Liver (tissue), 9 donors: ENCODE results near the gene KCNJ15. TPM values are rescaled to one million over a fixed set of nuclear protein-coding genes. Genes with fewer than 3 reads are reported as not detected.

Experiments
- DNase-seq: peaks from one replicate; pipeline ENCODE4 v3.0.0-alpha.2; 2017; ENCODE audit warnings: low spot score
- H3K27ac ChIP-seq, 2 donors: one replicate each; pipeline ENCODE4 v1.7.0; 2013; ENCODE audit warnings: inconsistent platforms in 2 of 2, low read length in 2 of 2, control low read depth in 1 of 2, low read depth in 1 of 2, mild to moderate bottlenecking in 1 of 2
- H3K27me3 ChIP-seq, 4 donors: one replicate each; pipeline versions ENCODE4 v1.6.1 to v1.7.0; 2013; ENCODE audit warnings: low read length in 3 of 4, inconsistent platforms in 1 of 4, mild to moderate bottlenecking in 1 of 4, moderate library complexity in 1 of 4; ENCODE audit not compliant: control insufficient read depth in 4 of 4, insufficient read depth in 4 of 4
- H3K36me3 ChIP-seq, 4 donors: one replicate each; pipeline versions ENCODE4 v1.6.1 to v1.7.0; 2013; ENCODE audit warnings: low read length in 3 of 4, mild to moderate bottlenecking in 3 of 4, low read depth in 1 of 4, moderate library complexity in 1 of 4; ENCODE audit not compliant: control insufficient read depth in 4 of 4, insufficient read depth in 3 of 4
- H3K4me1 ChIP-seq, 4 donors: one replicate each; pipeline versions ENCODE4 v1.6.1 to v1.7.0; 2013; ENCODE audit warnings: low read length in 3 of 4, mild to moderate bottlenecking in 3 of 4, moderate library complexity in 1 of 4; ENCODE audit not compliant: control insufficient read depth in 4 of 4, insufficient read depth in 4 of 4
- H3K4me3 ChIP-seq, 3 donors: one replicate each; pipeline versions ENCODE4 v1.6.1 to v1.7.0; 2013; ENCODE audit warnings: low read length in 3 of 3, control low read depth in 1 of 3, low read depth in 1 of 3, mild to moderate bottlenecking in 1 of 3
- H3K9ac ChIP-seq, 2 donors: one replicate each; pipeline ENCODE4 v1.7.0; 2013; ENCODE audit warnings: low read length in 2 of 2, mild to moderate bottlenecking in 2 of 2, moderate library complexity in 2 of 2, control low read depth in 1 of 2, low read depth in 1 of 2
- H3K9me3 ChIP-seq, 4 donors: one replicate each; pipeline versions ENCODE4 v1.6.1 to v1.7.0; 2013; ENCODE audit warnings: low read length in 3 of 4; ENCODE audit not compliant: control insufficient read depth in 4 of 4
- EGR1 ChIP-seq, 2 donors: IDR thresholded peaks; 2 replicates each; pipeline ENCODE4 v1.6.1; 2016 to 2018; ENCODE audit warnings: antibody characterized with exemption in 2 of 2, low read depth in 2 of 2
- FOXA1 ChIP-seq: IDR thresholded peaks from 2 replicates; pipeline ENCODE4 v1.6.1; 2016; ENCODE audit warnings: antibody characterized with exemption
- FOXA2 ChIP-seq: IDR thresholded peaks from 2 replicates; pipeline ENCODE4 v1.6.1; 2016; ENCODE audit warnings: antibody characterized with exemption
- GABPA ChIP-seq, 2 donors: IDR thresholded peaks in 1 of 2; conservative IDR thresholded peaks in 1 of 2; 2 replicates each; pipeline ENCODE4 v1.6.1; 2016; ENCODE audit warnings: antibody characterized with exemption in 2 of 2, mild to moderate bottlenecking in 1 of 2, moderate library complexity in 1 of 2
- HNF4A ChIP-seq, 2 donors: conservative IDR thresholded peaks; 2 replicates each; pipeline ENCODE4 v1.6.1; 2016; ENCODE audit warnings: antibody characterized with exemption in 2 of 2, mild to moderate bottlenecking in 2 of 2
- HNF4G ChIP-seq: IDR thresholded peaks from 2 replicates; pipeline ENCODE4 v1.6.1; 2016; ENCODE audit warnings: antibody characterized with exemption
- JUND ChIP-seq, 2 donors: IDR thresholded peaks; 2 replicates each; pipeline ENCODE4 v1.6.1; 2016; ENCODE audit warnings: antibody characterized with exemption in 2 of 2
- NR2F2 ChIP-seq: IDR thresholded peaks from 2 replicates; pipeline ENCODE4 v1.6.1; 2016; ENCODE audit warnings: antibody characterized with exemption
- RAD21 ChIP-seq, 2 donors: IDR thresholded peaks; 2 replicates each; pipeline ENCODE4 v1.6.1; 2016; ENCODE audit warnings: antibody characterized with exemption in 2 of 2, mild to moderate bottlenecking in 2 of 2
- RXRA ChIP-seq, 2 donors: IDR thresholded peaks; 2 replicates each; pipeline ENCODE4 v1.6.1; 2017 to 2018; ENCODE audit warnings: antibody characterized with exemption in 2 of 2, mild to moderate bottlenecking in 1 of 2
- SP1 ChIP-seq: IDR thresholded peaks from 2 replicates; pipeline ENCODE4 v1.6.1; 2018; ENCODE audit warnings: antibody characterized with exemption, mild to moderate bottlenecking
- TAF1 ChIP-seq: conservative IDR thresholded peaks from 2 replicates; pipeline ENCODE4 v1.6.1; 2016; ENCODE audit warnings: antibody characterized with exemption, mild to moderate bottlenecking
- YY1 ChIP-seq: IDR thresholded peaks from 2 replicates; pipeline ENCODE4 v1.6.1; 2016; ENCODE audit warnings: antibody characterized with exemption, mild to moderate bottlenecking
- WGBS: extraction: QIAGEN DNeasy Blood & Tissue Kit; methylation state at CpG from one replicate; pipeline ENCODE4 v1.1.7; 2013; 5-methylcytosine and 5-hydroxymethylcytosine counted together
- polyA plus RNA-seq, 2 donors: library from polyadenylated mRNA; stranded (reverse) in 1 of 2; unstranded in 1 of 2; fragments of 200-250 nt in 1 of 2; fragments of >200 nt in 1 of 2; fragmentation: Nextera tagmentation in 1 of 2; extraction: Ambion mirVana in 1 of 2; gene quantifications; one replicate each; pipeline versions ENCODE4 v1.2.1 to v1.2.3, GENCODE V29; 2013 to 2015
- total RNA-seq, 2 donors: library from RNA; depleted of rRNA; stranded (reverse); fragments of >200 nt; gene quantifications; one replicate each; pipeline ENCODE4 v1.2.3, GENCODE V29; 2014
- TF ChIP-seq, protein P1 (sequence below): IDR thresholded peaks from 2 replicates; pipeline ENCODE4 v1.6.1; 2016; ENCODE audit warnings: antibody characterized with exemption, mild to moderate bottlenecking
- TF ChIP-seq, protein P2 (sequence below): IDR thresholded peaks from 2 replicates; pipeline ENCODE4 v1.6.1; 2016; ENCODE audit warnings: antibody characterized with exemption
- TF ChIP-seq, protein P3 (sequence below): IDR thresholded peaks from 2 replicates; pipeline ENCODE4 v1.6.1; 2016; ENCODE audit warnings: antibody characterized with exemption
- TF ChIP-seq, protein P4 (sequence below): fragments of 150-350 bp; IDR thresholded peaks from 2 replicates; pipeline ENCODE4 v1.5.1; 2017; ENCODE audit warnings: improper control_type of control experiment, low read depth, low read length; ENCODE audit not compliant: missing input control
- TF ChIP-seq, protein P5 (sequence below): IDR thresholded peaks from 2 replicates; pipeline ENCODE4 v1.6.1; 2016; ENCODE audit warnings: antibody characterized with exemption
- donor health status: healthy.
- donor health status: healthy.
- donor health status: healthy.
- donor health status: healthy.
- donor health status: healthy.

The KCNJ15 gene
- total and polyA plus RNA-seq, 4 donors: 0.61 to 4.8 (median 2.2) TPM

DNA sequence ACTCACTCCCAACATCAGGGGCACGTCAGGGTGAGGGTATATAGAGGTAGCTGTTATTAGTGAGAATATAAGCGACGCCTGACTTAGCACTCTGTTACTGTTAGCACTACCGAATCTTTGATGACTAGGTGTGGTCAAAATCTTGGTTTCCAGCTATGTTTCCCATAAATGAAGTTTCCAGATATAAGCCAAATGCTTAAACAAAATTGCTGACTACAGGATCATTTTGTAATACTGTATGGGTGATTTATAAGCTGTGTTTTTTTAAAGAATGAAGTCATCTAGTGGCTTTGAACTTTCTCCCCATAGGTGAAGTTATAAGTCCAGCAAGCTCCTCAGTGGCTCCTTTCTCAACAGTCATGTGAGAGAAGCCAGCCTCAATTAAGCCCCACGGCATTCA, 23.7 kb downstream of the KCNJ15 start (continued):
- TF ChIP-seq, protein P1, sequence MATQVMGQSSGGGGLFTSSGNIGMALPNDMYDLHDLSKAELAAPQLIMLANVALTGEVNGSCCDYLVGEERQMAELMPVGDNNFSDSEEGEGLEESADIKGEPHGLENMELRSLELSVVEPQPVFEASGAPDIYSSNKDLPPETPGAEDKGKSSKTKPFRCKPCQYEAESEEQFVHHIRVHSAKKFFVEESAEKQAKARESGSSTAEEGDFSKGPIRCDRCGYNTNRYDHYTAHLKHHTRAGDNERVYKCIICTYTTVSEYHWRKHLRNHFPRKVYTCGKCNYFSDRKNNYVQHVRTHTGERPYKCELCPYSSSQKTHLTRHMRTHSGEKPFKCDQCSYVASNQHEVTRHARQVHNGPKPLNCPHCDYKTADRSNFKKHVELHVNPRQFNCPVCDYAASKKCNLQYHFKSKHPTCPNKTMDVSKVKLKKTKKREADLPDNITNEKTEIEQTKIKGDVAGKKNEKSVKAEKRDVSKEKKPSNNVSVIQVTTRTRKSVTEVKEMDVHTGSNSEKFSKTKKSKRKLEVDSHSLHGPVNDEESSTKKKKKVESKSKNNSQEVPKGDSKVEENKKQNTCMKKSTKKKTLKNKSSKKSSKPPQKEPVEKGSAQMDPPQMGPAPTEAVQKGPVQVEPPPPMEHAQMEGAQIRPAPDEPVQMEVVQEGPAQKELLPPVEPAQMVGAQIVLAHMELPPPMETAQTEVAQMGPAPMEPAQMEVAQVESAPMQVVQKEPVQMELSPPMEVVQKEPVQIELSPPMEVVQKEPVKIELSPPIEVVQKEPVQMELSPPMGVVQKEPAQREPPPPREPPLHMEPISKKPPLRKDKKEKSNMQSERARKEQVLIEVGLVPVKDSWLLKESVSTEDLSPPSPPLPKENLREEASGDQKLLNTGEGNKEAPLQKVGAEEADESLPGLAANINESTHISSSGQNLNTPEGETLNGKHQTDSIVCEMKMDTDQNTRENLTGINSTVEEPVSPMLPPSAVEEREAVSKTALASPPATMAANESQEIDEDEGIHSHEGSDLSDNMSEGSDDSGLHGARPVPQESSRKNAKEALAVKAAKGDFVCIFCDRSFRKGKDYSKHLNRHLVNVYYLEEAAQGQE: no peak
- no peak for TF ChIP-seq HNF4A (conservative IDR thresholded peaks at IDR 0.05)
- no peak for TF ChIP-seq HNF4G
- TF ChIP-seq, protein P2, sequence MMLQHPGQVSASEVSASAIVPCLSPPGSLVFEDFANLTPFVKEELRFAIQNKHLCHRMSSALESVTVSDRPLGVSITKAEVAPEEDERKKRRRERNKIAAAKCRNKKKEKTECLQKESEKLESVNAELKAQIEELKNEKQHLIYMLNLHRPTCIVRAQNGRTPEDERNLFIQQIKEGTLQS: no peak

DNA sequence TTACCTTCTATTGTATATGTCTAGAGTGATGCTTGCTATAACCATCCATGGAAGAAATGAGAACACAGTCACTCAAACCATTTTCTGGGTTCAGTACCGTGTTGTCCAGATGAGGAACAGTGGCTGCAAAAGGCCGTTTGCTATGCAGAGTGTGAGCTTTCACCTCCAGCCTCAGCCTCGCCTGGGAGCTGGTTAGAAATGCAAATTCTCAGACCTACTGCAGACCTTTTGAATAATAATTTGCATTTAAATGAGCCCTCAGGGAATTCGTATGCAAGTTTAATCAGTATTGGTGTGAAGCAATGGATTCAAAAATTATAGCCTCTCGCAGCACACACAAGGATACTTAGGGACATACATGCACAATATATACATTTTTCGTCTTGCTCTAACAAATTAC, 24.1 kb downstream of the KCNJ15 start:
- TF ChIP-seq RAD21 (IDR thresholded peaks at IDR 0.05): no peak
- TF ChIP-seq, protein P3, sequence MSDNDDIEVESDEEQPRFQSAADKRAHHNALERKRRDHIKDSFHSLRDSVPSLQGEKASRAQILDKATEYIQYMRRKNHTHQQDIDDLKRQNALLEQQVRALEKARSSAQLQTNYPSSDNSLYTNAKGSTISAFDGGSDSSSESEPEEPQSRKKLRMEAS: no peak
- TF ChIP-seq YY1: no peak
- no peak for TF ChIP-seq EGR1 (IDR thresholded peaks at IDR 0.05; ENCODE audit: low read depth in 2 of 2)
- TF ChIP-seq HNF4A (conservative IDR thresholded peaks at IDR 0.05): no peak
- TF ChIP-seq, protein P4, sequence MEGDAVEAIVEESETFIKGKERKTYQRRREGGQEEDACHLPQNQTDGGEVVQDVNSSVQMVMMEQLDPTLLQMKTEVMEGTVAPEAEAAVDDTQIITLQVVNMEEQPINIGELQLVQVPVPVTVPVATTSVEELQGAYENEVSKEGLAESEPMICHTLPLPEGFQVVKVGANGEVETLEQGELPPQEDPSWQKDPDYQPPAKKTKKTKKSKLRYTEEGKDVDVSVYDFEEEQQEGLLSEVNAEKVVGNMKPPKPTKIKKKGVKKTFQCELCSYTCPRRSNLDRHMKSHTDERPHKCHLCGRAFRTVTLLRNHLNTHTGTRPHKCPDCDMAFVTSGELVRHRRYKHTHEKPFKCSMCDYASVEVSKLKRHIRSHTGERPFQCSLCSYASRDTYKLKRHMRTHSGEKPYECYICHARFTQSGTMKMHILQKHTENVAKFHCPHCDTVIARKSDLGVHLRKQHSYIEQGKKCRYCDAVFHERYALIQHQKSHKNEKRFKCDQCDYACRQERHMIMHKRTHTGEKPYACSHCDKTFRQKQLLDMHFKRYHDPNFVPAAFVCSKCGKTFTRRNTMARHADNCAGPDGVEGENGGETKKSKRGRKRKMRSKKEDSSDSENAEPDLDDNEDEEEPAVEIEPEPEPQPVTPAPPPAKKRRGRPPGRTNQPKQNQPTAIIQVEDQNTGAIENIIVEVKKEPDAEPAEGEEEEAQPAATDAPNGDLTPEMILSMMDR: no peak
- no peak for TF ChIP-seq HNF4G
- TF ChIP-seq GABPA (IDR thresholded peaks at IDR 0.05 in 1 of 2, conservative IDR thresholded peaks at IDR 0.05 in 1 of 2): no peak
- TF ChIP-seq, protein P5, sequence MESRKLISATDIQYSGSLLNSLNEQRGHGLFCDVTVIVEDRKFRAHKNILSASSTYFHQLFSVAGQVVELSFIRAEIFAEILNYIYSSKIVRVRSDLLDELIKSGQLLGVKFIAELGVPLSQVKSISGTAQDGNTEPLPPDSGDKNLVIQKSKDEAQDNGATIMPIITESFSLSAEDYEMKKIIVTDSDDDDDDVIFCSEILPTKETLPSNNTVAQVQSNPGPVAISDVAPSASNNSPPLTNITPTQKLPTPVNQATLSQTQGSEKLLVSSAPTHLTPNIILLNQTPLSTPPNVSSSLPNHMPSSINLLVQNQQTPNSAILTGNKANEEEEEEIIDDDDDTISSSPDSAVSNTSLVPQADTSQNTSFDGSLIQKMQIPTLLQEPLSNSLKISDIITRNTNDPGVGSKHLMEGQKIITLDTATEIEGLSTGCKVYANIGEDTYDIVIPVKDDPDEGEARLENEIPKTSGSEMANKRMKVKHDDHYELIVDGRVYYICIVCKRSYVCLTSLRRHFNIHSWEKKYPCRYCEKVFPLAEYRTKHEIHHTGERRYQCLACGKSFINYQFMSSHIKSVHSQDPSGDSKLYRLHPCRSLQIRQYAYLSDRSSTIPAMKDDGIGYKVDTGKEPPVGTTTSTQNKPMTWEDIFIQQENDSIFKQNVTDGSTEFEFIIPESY: no peak
- TF ChIP-seq, protein P2: no peak
- TF ChIP-seq, protein P1: no peak
- TF ChIP-seq TAF1: no peak
- no peak for TF ChIP-seq FOXA1
- TF ChIP-seq SP1: no peak
- no peak for TF ChIP-seq RXRA (IDR thresholded peaks at IDR 0.05)
- TF ChIP-seq NR2F2: no peak
- no peak for TF ChIP-seq FOXA2
- TF ChIP-seq JUND (IDR thresholded peaks at IDR 0.05): no peak
- no peaks in the 10 kb centered on the region for H3K9me3 ChIP-seq
- no peak for DNase-seq
- H3K27me3 ChIP-seq: no peaks in the 10 kb centered on the region
- H3K36me3 ChIP-seq: no peaks in the 10 kb centered on the region
- no peak overlapping the region for H3K9ac ChIP-seq
- no peak overlapping the region for H3K4me3 ChIP-seq
- H3K4me1 ChIP-seq: no peaks in the 10 kb centered on the region
- WGBS: 86% methylated on average over 6 of the region's 6 CpGs
- H3K27ac ChIP-seq: no peak overlapping the region
